Upper lobe of left lung (tissue), 4 donors: ENCODE data around the gene OGFR.

Experiments
- EP300 ChIP-seq, 4 donors: sonication (generic); formaldehyde crosslinking; IDR thresholded peaks; one replicate each; pipeline ENCODE4 v1.5.1; 2017; ENCODE audit warnings: antibody characterized with exemption in 4 of 4, control low read depth in 2 of 4
- POLR2A ChIP-seq, 4 donors: fragments of 450-650 bp; IDR thresholded peaks; one replicate each; pipeline ENCODE4 v1.5.1; 2016 to 2017; ENCODE audit warnings: antibody characterized with exemption in 4 of 4, mild to moderate bottlenecking in 2 of 4
- POLR2AphosphoS5 ChIP-seq, 2 donors: sonication (generic); formaldehyde crosslinking; IDR thresholded peaks; one replicate each; pipeline ENCODE4 v1.5.1; 2017; ENCODE audit warnings: antibody characterized with exemption in 2 of 2
- TF ChIP-seq, protein P1 (sequence below), 6 experiments: fragments of 450-650 bp in 4 of 6; fragments of 200-600 bp in 2 of 6; sonication (generic) in 2 of 6; IDR thresholded peaks; one replicate each; pipeline ENCODE4 v1.5.1; 2016 to 2019; ENCODE audit warnings: antibody characterized with exemption in 6 of 6

DNA sequence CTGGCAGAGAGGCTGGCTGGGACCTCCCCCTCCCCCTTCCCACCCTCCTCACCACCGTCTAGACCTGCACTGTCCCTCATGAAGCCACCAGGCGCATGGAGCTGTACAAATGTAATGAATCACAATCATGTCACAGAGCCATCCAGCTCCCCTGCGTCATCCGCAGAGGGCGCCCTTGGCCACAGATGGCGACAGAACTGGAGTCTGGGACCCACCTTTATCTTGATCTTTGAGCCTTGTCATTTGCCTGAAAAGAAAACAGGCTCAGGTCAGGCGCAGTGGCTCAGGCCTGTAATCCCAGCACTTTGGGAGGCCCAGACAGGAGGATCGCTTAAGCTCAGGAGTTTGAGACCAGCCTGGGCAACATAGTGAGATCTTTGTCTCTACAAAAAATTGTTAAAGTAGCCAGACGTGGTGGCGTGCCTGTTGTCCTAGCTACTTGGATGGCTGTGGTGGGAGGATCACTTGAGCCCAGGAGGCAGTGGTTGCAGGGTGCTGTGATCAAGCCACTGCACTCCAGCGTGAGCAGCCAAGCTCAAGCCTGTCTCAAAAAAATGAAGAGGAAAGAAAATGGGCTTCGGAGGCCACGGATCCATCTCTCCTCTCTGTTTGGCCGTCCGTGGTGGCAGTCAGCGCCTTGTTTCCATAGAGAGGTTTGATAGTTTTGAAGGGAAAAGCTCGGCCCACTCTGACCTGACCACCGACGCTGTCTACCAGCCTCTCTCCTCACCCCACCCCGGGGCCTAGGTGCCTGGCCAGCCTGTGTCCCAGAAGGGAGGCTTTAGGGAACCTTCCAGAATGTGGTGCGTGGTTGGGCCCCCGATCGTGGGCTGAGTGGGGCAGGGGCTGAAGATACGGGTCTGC is 18.4 kb downstream of the OGFR start:
- TF ChIP-seq POLR2A (IDR thresholded peaks at IDR 0.05) (no peak), POLR2AphosphoS5 (IDR thresholded peaks at IDR 0.05) (no peak), EP300 (IDR thresholded peaks at IDR 0.05) (no peak)
- TF ChIP-seq, protein P1, sequence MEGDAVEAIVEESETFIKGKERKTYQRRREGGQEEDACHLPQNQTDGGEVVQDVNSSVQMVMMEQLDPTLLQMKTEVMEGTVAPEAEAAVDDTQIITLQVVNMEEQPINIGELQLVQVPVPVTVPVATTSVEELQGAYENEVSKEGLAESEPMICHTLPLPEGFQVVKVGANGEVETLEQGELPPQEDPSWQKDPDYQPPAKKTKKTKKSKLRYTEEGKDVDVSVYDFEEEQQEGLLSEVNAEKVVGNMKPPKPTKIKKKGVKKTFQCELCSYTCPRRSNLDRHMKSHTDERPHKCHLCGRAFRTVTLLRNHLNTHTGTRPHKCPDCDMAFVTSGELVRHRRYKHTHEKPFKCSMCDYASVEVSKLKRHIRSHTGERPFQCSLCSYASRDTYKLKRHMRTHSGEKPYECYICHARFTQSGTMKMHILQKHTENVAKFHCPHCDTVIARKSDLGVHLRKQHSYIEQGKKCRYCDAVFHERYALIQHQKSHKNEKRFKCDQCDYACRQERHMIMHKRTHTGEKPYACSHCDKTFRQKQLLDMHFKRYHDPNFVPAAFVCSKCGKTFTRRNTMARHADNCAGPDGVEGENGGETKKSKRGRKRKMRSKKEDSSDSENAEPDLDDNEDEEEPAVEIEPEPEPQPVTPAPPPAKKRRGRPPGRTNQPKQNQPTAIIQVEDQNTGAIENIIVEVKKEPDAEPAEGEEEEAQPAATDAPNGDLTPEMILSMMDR (IDR thresholded peaks at IDR 0.05), result no peak
